ENCODE data around the gene PLCG1. TPM values are rescaled to one million over a fixed set of nuclear protein-coding genes. Genes with fewer than 3 reads are reported as not detected.

Gene PLCG1
- total and polyA plus RNA-seq, 2 donors from 2014 or later: 12.5 to 117 TPM

DNA sequence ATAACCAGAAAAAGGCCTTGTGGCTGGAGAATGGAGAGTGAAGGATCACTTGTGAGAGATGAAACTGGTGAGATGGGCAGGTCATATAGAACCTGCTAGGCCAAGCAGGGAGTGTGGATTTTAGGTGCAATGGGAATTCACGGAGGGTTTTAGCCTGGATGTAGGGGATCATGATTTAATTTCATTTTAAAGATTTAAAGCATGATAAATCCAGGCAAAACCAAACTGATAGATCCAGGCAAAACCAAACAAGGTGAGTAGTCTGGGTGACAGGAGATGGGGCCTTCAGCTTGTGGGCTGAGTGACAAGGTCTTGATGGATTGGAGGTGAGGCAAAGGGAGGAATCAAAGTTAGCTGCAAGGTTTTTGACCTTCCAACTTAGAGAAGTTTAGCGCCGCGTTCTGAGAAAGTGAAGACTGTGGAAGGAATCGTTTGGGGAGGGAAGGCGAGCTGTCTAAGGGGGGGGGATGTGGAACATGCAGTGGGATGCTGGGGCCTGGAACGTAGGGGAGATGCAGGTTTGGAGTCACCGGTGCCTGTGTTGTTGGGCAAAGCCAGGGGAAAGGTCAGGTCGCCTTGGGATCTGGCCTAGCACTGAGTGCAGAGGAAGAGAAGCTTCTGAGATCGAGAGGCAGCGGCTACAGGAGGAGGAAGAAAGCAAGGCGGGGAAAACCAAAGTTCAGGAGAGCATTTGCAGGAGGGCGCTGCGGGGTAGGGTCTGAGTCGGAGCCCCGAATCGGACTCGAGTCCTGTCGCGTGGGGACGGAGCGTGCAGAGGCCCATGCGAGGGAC is 1.3 kb upstream of the PLCG1 start:
- no peaks in the 10 kb centered on the region for H3K9me3 ChIP-seq (ENCODE audit: control insufficient read depth in 2 of 3, insufficient read depth in 1 of 3, low read length in 3 of 3)
- peak overlapping the region; percentile 48 to 78 (median 52) for H3K4me3 ChIP-seq (ENCODE audit: low read length in 3 of 3)

GRCh38 chr20:41137614-41138474 is 501 bp downstream of the PLCG1 start:
- Histone ChIP-seq H3K9ac (ENCODE audit: low read length in 3 of 3) (peak overlapping the region; percentile 63 to 84 (median 78)), H3K36me3 (ENCODE audit: control insufficient read depth in 2 of 3, insufficient read depth in 3 of 3, low read length in 3 of 3) (peaks cover 0 to 5% (median 0%) of the 10 kb centered on the region in 3 donors), H3K4me3 (ENCODE audit: low read length in 3 of 3) (peak overlapping the region; percentile 65 to 72 (median 70)), H3K27me3 (ENCODE audit: control insufficient read depth, insufficient read depth, low read length) (no peaks in the 10 kb centered on the region), H3K4me1 (ENCODE audit: control insufficient read depth in 2 of 3, insufficient read depth in 2 of 3, low read depth in 1 of 3, low read length in 3 of 3) (peaks cover 0 to 42% (median 37%) of the 10 kb centered on the region in 3 donors), H3K9me3 (ENCODE audit: control insufficient read depth in 2 of 3, insufficient read depth in 1 of 3, low read length in 3 of 3) (no peaks in the 10 kb centered on the region), H3K27ac (ENCODE audit: low read depth in 2 of 2, low read length in 2 of 2) (peak overlapping the region; percentile 86 to 92)
- intact Hi-C loops (cut with DNase I): no loop called here
- TF ChIP-seq, protein P1, sequence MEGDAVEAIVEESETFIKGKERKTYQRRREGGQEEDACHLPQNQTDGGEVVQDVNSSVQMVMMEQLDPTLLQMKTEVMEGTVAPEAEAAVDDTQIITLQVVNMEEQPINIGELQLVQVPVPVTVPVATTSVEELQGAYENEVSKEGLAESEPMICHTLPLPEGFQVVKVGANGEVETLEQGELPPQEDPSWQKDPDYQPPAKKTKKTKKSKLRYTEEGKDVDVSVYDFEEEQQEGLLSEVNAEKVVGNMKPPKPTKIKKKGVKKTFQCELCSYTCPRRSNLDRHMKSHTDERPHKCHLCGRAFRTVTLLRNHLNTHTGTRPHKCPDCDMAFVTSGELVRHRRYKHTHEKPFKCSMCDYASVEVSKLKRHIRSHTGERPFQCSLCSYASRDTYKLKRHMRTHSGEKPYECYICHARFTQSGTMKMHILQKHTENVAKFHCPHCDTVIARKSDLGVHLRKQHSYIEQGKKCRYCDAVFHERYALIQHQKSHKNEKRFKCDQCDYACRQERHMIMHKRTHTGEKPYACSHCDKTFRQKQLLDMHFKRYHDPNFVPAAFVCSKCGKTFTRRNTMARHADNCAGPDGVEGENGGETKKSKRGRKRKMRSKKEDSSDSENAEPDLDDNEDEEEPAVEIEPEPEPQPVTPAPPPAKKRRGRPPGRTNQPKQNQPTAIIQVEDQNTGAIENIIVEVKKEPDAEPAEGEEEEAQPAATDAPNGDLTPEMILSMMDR (IDR thresholded peaks at IDR 0.05; ENCODE audit: borderline replicate concordance, extremely low read depth, insufficient read depth): no peak
- DNase-seq (peak; percentile 87 to 94 (median 92)), FAIRE-seq (no peak)

More for the DNA sequence above, 1.3 kb upstream of the PLCG1 start:
- H3K27ac ChIP-seq (ENCODE audit: low read depth in 2 of 2, low read length in 2 of 2): peak overlapping the region; percentile 96 to 97
- FAIRE-seq (no peak), DNase-seq (no peak)
- intact Hi-C loops (cut with DNase I): no loop called here
- TF ChIP-seq, protein P1 (IDR thresholded peaks at IDR 0.05; ENCODE audit: borderline replicate concordance, extremely low read depth, insufficient read depth): no peak
- peak overlapping the region in 2 of 3 donors; percentile 37 for H3K9ac ChIP-seq (ENCODE audit: low read length in 3 of 3)
- peaks cover 0 to 29% (median 24%) of the 10 kb centered on the region in 3 donors for H3K4me1 ChIP-seq (ENCODE audit: control insufficient read depth in 2 of 3, insufficient read depth in 2 of 3, low read depth in 1 of 3, low read length in 3 of 3)
- no peaks in the 10 kb centered on the region for H3K27me3 ChIP-seq (ENCODE audit: control insufficient read depth, insufficient read depth, low read length)
- H3K36me3 ChIP-seq (ENCODE audit: control insufficient read depth in 2 of 3, insufficient read depth in 3 of 3, low read length in 3 of 3): peaks cover 0 to 3% (median 0%) of the 10 kb centered on the region in 3 donors

GRCh38 chr20:41138475-41139226 is 1.3 kb downstream of the PLCG1 start:
- intact Hi-C loops (cut with DNase I): no loop called here
- Histone ChIP-seq H3K9me3 (ENCODE audit: control insufficient read depth in 2 of 3, insufficient read depth in 1 of 3, low read length in 3 of 3) (no peaks in the 10 kb centered on the region), H3K36me3 (ENCODE audit: control insufficient read depth in 2 of 3, insufficient read depth in 3 of 3, low read length in 3 of 3) (peaks cover 0 to 5% (median 0%) of the 10 kb centered on the region in 3 donors), H3K9ac (ENCODE audit: low read length in 3 of 3) (peak overlapping the region; percentile 63 to 84 (median 78)), H3K4me1 (ENCODE audit: control insufficient read depth in 2 of 3, insufficient read depth in 2 of 3, low read depth in 1 of 3, low read length in 3 of 3) (peaks cover 0 to 48% (median 37%) of the 10 kb centered on the region in 3 donors), H3K27ac (ENCODE audit: low read depth in 2 of 2, low read length in 2 of 2) (peak overlapping the region; percentile 86 to 92), H3K4me3 (ENCODE audit: low read length in 3 of 3) (peak overlapping the region; percentile 65 to 72 (median 70)), H3K27me3 (ENCODE audit: control insufficient read depth, insufficient read depth, low read length) (no peaks in the 10 kb centered on the region)
- FAIRE-seq (no peak), DNase-seq (peak in 4 of 5 donors; percentile 55 to 69 (median 60))
- TF ChIP-seq, protein P1 (IDR thresholded peaks at IDR 0.05; ENCODE audit: borderline replicate concordance, extremely low read depth, insufficient read depth): no peak
